Suprapubic skin (tissue), 3 donors: ENCODE measurements around the gene ZNF408.

ENCODE experiments used
- POLR2A ChIP-seq, 2 donors: fragments of 450-650 bp; IDR thresholded peaks; one replicate each; pipeline ENCODE4 v1.6.1; 2017; ENCODE audit warnings: antibody characterized with exemption in 2 of 2, mild to moderate bottlenecking in 2 of 2, moderate library complexity in 2 of 2
- TF ChIP-seq, protein P1 (sequence below), 2 donors: fragments of 200-600 bp in 1 of 2; fragments of 450-650 bp in 1 of 2; sonication (generic) in 1 of 2; IDR thresholded peaks; one replicate each; pipeline ENCODE4 v1.5.1; 2016 to 2019; ENCODE audit warnings: antibody characterized with exemption in 2 of 2, mild to moderate bottlenecking in 1 of 2, moderate library complexity in 1 of 2

DNA sequence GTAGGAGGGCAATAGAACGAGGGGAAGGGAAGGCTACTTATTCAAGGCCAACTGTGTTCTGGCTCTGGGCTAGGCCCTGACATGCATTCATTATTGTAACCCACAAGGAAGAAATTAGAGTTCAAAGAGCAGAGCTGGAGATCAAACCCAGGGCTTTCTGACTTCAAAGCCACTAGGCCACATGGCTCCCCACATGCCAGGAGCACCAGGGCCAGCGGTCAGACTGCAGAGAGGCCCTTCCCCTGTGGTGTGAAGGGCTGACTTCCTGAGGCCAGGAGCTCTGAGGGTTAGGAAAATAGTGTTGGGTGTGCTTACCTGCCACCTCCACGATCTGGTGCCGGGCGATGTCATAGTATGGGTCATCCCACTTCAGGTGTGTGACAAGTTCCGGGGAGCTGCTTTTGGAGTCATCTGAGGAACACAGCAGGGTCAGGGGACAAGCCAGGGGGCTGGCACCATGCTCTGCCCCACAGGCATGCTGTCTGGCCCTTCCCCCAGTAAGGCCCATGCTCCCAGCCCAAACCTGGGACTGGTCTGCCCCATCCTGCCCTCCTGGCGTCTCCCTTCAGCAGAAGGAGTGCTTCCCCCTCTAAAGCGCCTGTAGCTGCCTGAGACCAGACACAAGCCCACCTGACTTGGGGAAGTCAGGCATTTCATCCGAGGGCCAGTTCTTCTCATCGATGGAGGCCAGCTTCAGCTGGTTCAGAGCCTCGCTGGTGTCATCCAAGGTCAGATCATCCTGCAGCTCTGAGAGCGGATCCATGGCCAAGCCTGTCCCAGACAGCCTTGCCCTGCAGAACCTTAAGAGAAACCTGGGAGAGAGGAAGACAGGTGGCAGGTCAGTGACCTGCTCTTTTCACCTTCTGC lies 5.3 kb upstream of the ZNF408 start:
- TF ChIP-seq, protein P1, sequence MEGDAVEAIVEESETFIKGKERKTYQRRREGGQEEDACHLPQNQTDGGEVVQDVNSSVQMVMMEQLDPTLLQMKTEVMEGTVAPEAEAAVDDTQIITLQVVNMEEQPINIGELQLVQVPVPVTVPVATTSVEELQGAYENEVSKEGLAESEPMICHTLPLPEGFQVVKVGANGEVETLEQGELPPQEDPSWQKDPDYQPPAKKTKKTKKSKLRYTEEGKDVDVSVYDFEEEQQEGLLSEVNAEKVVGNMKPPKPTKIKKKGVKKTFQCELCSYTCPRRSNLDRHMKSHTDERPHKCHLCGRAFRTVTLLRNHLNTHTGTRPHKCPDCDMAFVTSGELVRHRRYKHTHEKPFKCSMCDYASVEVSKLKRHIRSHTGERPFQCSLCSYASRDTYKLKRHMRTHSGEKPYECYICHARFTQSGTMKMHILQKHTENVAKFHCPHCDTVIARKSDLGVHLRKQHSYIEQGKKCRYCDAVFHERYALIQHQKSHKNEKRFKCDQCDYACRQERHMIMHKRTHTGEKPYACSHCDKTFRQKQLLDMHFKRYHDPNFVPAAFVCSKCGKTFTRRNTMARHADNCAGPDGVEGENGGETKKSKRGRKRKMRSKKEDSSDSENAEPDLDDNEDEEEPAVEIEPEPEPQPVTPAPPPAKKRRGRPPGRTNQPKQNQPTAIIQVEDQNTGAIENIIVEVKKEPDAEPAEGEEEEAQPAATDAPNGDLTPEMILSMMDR (IDR thresholded peaks at IDR 0.05), result no peak
- no peak for TF ChIP-seq POLR2A (IDR thresholded peaks at IDR 0.05)
